Cortex of kidney (tissue), 1 donor: Measurements from ENCODE around the gene ZNRD2.

ENCODE experiments used
- DNase-seq: peaks from one replicate; lab custom pipeline; 2025; lab: John Stamatoyannopoulos, UW

Gene ZNRD2

GRCh38 chr11:65573391-65574079 is 3.3 kb downstream of the ZNRD2 start:
- DNase-seq = no peak

GRCh38 chr11:65574109-65574810 is 4.0 kb downstream of the ZNRD2 start:
- DNase-seq = no peak

- DNase-seq = no peak
Observed at GRCh38 chr11:65574811-65575567, 4.7 kb downstream of the ZNRD2 start.

GRCh38 chr11:65575568-65576231 is 5.4 kb downstream of the ZNRD2 start, which contains the start of gene EHBP1L1:
Gene EHBP1L1 (plus strand): TSS chr11:65576053. CDS start chr11:65576303, 250 bp downstream.
- no peak for DNase-seq

- no peak for DNase-seq
Observed at GRCh38 chr11:65576232-65576866, 6.1 kb downstream of the ZNRD2 start.

DNA sequence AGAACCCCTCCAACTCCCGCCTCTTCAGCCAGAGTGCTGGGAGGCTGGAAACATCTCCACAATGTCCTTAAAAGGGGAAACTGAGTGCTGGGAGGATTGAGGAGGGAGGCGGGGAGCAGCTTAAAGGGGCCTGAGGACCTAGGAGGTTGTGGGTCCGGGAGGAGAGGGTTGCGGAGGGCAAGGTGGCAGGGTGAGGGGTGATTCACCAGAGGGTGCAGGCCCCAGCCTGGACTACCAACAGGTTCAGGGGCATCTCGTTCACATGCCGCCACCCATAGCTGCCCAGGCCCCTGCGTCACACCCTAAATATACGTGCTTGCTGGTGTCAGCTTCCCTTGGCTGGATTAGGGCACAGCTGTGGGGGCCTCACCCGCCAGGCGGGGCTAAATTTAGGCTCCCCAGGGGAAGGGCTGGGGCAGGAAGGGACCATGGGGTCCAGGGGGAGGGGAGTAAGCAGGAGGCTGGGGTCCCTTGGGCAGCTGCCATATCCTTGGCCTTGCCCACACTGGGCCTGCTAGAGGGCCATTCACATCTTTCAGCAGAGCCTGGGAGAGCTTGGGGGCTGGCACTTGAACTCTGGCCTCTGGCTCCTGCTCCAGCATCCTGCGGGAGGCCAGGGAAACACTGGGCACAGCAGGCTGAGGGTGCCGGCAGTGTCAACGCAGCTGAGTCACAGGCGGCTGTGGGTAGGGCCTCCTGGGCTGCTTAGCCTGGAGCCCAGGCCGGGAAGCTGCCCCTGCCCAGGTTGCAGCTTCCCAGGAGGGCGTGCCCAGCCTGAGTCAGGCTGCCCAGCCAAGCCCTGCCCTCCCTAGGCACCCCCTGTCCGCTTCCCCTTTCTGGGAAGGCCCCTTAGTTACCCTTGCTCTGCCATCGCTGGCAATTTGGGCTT is 6.8 kb downstream of the ZNRD2 start:
- DNase-seq = no peak

DNA sequence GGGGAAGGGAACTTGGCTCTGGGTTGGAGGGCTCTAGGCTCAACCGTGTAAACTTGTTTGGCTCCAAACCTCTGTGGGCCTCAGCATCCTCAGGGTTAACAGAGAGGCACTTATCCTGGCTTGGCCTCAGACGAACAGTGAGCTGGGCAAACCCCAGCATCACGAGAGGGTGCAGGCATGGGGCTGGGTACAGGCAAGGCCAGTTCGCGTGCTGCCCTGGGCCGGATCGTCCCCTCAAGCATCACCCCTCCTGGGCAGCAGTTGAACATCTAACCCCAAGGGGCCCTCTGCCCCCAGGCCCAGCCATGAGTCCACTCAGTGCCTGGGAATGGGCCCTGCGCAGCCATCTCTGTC is 7.5 kb downstream of the ZNRD2 start:
- no peak for DNase-seq

DNA sequence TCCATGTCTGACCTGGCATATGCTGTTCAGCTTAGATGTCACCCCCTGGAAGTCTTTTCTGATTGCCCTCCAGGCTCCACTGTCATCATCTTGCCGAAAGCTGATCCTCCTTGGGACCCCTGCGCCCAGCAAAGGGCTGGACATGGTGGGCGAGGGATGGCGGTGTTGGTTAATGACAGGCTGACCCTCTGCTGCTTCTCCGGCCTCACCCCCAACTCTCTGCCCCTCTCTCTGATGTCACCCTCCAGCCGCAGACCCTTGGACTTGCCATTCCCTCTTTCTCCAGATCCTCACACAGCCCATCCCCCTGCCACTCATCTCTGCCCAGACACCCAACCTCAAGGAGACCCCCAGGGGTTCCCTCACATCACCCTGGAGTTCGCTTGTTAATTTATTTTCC is 7.9 kb downstream of the ZNRD2 start:
- DNase-seq = no peak

GRCh38 chr11:65578667-65579066 is 8.4 kb downstream of the ZNRD2 start:
- DNase-seq = no peak

DNA sequence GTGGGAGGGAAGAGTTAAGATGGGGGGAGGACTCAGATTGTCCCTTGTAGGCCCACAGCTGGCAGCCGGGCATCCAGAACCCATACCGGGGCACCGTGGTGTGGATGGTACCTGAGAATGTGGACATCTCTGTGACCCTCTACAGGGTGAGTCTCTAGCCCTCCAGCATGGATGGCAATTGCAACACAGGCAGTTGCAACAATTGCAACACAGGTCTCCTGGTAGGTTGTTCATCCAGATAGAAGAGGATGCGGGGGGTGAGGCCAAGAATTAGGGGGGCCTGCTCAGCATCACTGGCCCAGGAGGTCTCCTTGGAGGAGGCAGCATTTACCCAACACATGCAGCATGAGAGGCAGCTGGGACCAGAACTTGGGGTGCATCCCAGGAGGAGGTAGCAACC is 9.0 kb downstream of the ZNRD2 start:
- no peak for DNase-seq

- no peak for DNase-seq
Observed at GRCh38 chr11:65580031-65580692, 9.9 kb downstream of the ZNRD2 start.

DNA sequence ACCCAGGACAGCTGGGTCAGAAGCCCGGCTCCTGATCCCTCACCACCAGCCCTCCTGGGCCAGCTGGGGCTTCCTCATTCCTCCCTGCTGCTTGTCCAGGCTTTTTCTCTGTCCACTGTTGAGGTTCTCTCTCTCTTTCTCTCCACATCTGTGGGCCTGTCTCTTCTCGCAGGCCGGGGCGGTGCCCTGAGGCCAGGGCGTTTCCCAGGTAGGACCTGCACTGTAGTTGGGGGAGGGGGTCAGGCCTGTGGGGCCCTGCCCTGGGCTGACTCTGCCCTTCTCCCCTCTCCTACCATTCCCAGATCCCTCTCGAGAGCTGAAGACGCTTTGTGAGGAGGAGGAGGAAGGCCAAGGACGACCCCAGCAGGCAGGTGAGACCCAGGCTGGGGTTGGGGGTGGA is 10.5 kb downstream of the ZNRD2 start:
- DNase-seq = no peak

- DNase-seq = no peak
Observed at GRCh38 chr11:65581928-65582327, 11.7 kb downstream of the ZNRD2 start.

DNA sequence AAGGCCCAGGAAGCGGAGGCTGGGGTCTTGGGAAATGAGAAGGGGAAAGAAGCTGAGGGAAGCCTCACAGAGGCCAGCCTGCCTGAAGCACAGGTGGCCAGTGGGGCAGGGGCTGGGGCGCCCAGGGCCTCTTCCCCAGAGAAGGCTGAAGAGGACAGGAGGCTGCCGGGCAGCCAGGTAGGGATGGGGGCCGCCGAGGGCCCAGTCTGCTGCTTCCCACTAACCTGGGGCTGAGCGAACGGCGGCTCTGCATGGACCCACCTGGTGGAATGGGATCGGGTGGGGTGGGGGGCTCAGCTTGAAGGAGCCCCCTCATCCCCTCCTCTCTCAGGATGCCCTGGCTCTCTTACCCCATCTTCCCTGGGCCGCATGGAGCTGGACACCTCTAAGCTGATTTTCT is 13.3 kb downstream of the ZNRD2 start:
- DNase-seq = no peak

DNA sequence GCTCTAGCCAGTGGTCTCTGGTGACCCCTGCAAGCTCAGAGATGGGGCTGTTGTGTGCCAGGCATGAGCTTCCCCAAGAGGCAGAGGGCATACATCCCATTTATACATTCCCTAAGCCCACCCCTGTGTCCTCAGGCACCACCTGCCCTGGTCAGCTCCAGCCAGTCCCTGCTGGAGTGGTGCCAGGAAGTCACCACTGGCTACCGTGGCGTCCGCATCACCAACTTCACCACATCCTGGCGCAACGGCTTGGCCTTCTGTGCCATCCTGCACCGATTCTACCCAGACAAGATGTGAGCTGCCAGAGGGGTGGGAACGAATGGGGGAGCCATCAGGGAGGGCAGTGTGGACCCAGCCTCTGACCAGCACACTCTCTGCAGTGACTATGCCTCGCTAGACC is 13.8 kb downstream of the ZNRD2 start:
- no peak for DNase-seq

DNA sequence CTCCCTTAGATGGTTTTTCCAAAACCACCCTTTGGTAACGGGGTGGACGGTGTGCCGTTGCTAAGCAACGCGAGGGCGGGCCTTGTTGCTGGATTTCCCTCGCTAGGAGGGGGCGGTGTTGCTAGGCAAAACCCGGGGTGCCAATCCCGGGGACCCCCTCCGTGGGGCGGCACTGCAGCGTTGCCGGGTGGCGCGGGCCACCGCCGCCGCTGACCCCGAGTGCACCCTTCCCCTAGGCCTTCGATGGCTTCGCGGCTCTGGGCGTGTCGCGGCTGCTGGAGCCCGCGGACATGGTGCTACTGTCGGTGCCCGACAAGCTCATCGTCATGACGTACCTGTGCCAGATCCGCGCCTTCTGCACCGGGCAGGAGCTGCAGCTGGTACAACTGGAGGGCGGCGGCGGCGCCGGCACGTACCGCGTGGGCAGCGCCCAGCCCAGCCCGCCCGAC is 14.5 kb downstream of the ZNRD2 start:
- no peak for DNase-seq

- DNase-seq = no peak
Observed at GRCh38 chr11:65585396-65586246, 15.3 kb downstream of the ZNRD2 start.

DNA sequence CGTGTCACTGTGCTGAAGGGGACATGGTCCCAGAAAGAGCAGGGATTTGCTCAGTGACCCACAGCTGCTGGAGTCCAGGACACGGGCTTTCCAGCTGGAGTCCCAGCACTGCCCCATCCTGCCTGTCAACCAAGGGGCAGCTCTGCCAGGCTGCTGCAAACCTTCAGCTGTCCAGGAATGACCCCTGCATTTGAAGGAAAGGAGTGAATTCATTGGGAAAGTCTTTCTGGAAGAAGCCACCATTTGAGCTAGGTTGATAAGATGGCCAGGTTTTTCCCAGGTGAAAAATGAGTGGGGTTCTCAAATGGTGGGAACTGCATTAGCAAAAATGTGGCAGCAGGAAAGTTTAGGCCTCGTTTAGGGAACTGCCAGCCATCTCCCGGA is 16.0 kb downstream of the ZNRD2 start:
- no peak for DNase-seq

GRCh38 chr11:65586676-65587075 is 16.4 kb downstream of the ZNRD2 start:
- no peak for DNase-seq
